Caco-2 (cell line): ENCODE results near the gene NOL8. TPM values are rescaled to one million over a fixed set of nuclear protein-coding genes. Genes with fewer than 3 reads are reported as not detected.

Experiments used
- BruUV-seq: library from RNA; stranded (reverse); fragments of 400-500 nt; replicated peaks from 2 replicates; lab custom pipeline; 2021; lab: Mats Ljungman, UMichigan
- CTCF ChIA-PET: fragments of 300-600 bp; sonication (Branson Sonifier 250); formaldehyde crosslinking; loops from one replicate; lab custom pipeline; 2022; ENCODE audit warnings: antibody characterized with exemption; lab: Charles Lee
- POLR2A ChIA-PET: fragments of 300-600 bp; sonication (Branson Sonifier 250); formaldehyde crosslinking; loops from one replicate; lab custom pipeline; 2022; ENCODE audit warnings: antibody characterized with exemption; lab: Charles Lee
- DNase-seq, 2 experiments: peaks; one replicate each; pipeline versions ENCODE4 v3.0.0 to v3.0.0-alpha.2; 2020 to 2022
- H3K27me3 ChIP-seq: replicated peaks from 2 replicates; pipeline ENCODE4 v1.6.0; 2011; ENCODE audit warnings: low read length; ENCODE audit not compliant: control insufficient read depth, insufficient read depth
- H3K36me3 ChIP-seq: 2 replicates; pipeline ENCODE4 v1.5.1; 2011; ENCODE audit warnings: low read length; ENCODE audit not compliant: control insufficient read depth, insufficient read depth
- H3K4me1 ChIP-seq: fragments of 250-450 bp; sonication (Bioruptor Pico); 2 replicates; pipeline ENCODE4 v1.5.1; 2020; ENCODE audit warnings: mild to moderate bottlenecking
- H3K4me3 ChIP-seq: 2 replicates; pipeline ENCODE4 v1.5.1; 2011; ENCODE audit warnings: low read depth, mild to moderate bottlenecking, control low read depth, low read length
- H3K9me3 ChIP-seq: fragments of 250-450 bp; sonication (Bioruptor Pico); 2 replicates; pipeline ENCODE4 v1.5.1; 2020; ENCODE audit warnings: mild to moderate bottlenecking, moderate library complexity
- H3K27ac Mint-ChIP-seq: one replicate; pipeline ENCODE4 v1.8.0; 2022; ENCODE audit warnings: mixed read lengths; ENCODE audit not compliant: unreplicated experiment
- H3K27me3 Mint-ChIP-seq: one replicate; pipeline ENCODE4 v1.8.0; 2022; ENCODE audit warnings: mixed read lengths; ENCODE audit not compliant: insufficient read depth, unreplicated experiment
- H3K36me3 Mint-ChIP-seq: one replicate; pipeline ENCODE4 v1.8.0; 2022; ENCODE audit warnings: mild to moderate bottlenecking, mixed read lengths; ENCODE audit not compliant: insufficient read depth, unreplicated experiment
- H3K4me1 Mint-ChIP-seq: one replicate; pipeline ENCODE4 v1.8.0; 2022; ENCODE audit warnings: low read depth, mixed read lengths; ENCODE audit not compliant: unreplicated experiment
- H3K4me3 Mint-ChIP-seq: one replicate; pipeline ENCODE4 v1.8.0; 2022; ENCODE audit warnings: mild to moderate bottlenecking, moderate library complexity, mixed read lengths; ENCODE audit not compliant: unreplicated experiment
- H3K9me3 Mint-ChIP-seq: one replicate; pipeline ENCODE4 v1.8.0; 2022; ENCODE audit warnings: mixed read lengths; ENCODE audit not compliant: unreplicated experiment
- intact Hi-C: fragments of 100-400 bp; cut with micrococcal nuclease; formaldehyde crosslinking; loops from one replicate; pipeline ENCODE4 v1.10.0; 2022; ENCODE audit not compliant: unreplicated experiment
- total RNA-seq: library from RNA; stranded (reverse); gene quantifications from 2 replicates; pipeline ENCODE4 v1.2.3, GENCODE V29; 2022
- TF ChIP-seq, protein P1 (sequence below), 2 experiments: fragments of 200-600 bp in 1 of 2; IDR thresholded peaks; 1 replicate in 1 of 2; 2 replicates in 1 of 2; pipeline versions ENCODE4 v1.5.1 to v1.8.0; 2011 to 2022; ENCODE audit warnings: antibody characterized with exemption in 1 of 2, control low read depth in 1 of 2, inconsistent platforms in 1 of 2, low read depth in 1 of 2, low read length in 1 of 2, mild to moderate bottlenecking in 1 of 2, moderate library complexity in 1 of 2; ENCODE audit not compliant: insufficient read depth in 1 of 2, severe bottlenecking in 1 of 2, unreplicated experiment in 1 of 2

NOL8 gene
- total RNA-seq, 1 experiment from 2014 or later, result 29.4 TPM

DNA sequence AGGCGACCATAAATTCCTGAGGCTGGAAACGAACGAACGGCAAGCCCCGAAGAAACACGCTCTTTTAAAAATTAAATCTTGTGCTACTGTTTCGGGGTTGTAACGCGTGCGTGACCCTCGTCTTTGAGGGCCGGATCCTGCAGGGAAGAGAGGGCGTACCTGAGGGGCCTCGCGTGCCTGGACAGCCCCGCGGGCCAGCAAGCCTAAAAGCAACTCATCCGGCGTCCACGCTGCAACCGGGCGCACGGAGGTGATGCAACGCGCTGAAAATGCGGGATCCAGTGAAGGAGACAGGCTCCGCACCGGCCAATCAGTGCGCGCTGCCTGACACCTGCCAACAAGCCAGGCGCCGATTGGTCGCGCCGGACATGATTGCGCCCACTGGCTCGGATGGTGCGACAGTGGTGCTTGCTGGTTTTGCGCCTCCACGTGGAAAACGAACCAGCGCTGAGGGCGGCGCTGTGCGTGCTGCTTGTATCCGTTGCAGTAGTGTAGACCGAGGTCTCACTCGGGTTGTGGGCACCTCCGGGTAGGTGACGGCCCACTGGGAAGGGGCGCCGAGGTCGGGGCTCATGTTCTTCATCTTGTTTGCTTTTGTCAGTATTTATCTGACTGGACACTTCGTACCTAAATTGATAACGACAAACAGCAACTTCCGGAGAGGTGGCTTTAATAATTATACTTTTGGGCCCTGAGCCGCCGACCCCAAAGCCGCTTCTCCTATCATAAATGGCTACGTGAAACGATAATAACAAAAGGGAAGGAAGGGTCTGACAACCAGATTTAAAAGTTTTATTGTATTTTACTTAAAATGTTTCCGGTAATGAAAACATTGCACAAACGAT lies 31.5 kb downstream of the NOL8 start, which contains the start of gene IARS1:
Gene IARS1 (minus strand): TSS at position 246 of the 845 bp plus-strand sequence. CDS start 4,278 bp downstream, outside the sequence.
- Histone ChIP-seq H3K9me3 (no peaks in the 10 kb centered on the region), H3K36me3 (no peaks in the 10 kb centered on the region), H3K4me1 (peaks cover 9% of the 10 kb centered on the region; the same call in 1 of the 2 replicates), H3K27me3 (no peaks in the 10 kb centered on the region), H3K4me3 (peak within 1 kb of the TSS; percentile 80)
- Mint-ChIP-seq H3K27ac (peak within 1 kb of the TSS; percentile 98), H3K4me1 (peaks cover 7% of the 10 kb centered on the region), H3K36me3 (peaks cover 54% of the 10 kb centered on the region), H3K27me3 (no peaks in the 10 kb centered on the region), H3K9me3 (no peaks in the 10 kb centered on the region), H3K4me3 (peak within 1 kb of the TSS; percentile 92)
- intact Hi-C loops, result no loop called here
- ChIA-PET CTCF (no interaction called here), POLR2A (no interaction called here)
- peak; percentile 96 to 97 for DNase-seq
- TF ChIP-seq, protein P1, sequence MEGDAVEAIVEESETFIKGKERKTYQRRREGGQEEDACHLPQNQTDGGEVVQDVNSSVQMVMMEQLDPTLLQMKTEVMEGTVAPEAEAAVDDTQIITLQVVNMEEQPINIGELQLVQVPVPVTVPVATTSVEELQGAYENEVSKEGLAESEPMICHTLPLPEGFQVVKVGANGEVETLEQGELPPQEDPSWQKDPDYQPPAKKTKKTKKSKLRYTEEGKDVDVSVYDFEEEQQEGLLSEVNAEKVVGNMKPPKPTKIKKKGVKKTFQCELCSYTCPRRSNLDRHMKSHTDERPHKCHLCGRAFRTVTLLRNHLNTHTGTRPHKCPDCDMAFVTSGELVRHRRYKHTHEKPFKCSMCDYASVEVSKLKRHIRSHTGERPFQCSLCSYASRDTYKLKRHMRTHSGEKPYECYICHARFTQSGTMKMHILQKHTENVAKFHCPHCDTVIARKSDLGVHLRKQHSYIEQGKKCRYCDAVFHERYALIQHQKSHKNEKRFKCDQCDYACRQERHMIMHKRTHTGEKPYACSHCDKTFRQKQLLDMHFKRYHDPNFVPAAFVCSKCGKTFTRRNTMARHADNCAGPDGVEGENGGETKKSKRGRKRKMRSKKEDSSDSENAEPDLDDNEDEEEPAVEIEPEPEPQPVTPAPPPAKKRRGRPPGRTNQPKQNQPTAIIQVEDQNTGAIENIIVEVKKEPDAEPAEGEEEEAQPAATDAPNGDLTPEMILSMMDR (IDR thresholded peaks at IDR 0.05; ENCODE audit: insufficient read depth in 1 of 2, low read depth in 1 of 2, low read length in 1 of 2, severe bottlenecking in 1 of 2, unreplicated experiment in 1 of 2), result peak in 1 of 2 experiments; percentile 39
- BruUV-seq, result TSS peak; percentile 93

DNA sequence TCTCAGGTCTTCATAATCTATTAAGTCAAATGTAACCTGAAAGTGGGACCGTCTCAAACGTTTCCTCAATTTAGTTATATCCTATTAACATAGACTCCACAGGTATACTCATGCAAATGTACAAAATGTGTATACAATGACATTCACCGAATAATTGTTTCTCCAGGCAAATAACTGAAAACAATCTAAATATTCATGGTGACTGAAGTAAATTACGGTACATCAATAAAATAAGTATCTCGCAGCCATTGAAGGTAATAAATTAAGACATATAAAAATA lies 32.1 kb downstream of the NOL8 start:
- H3K4me3 Mint-ChIP-seq, result peak overlapping the region; percentile 92
- H3K27me3 ChIP-seq, result no peaks in the 10 kb centered on the region
- no peak for DNase-seq
- POLR2A ChIA-PET, result no interaction called here
- peak overlapping the region; percentile 80 for H3K4me3 ChIP-seq
- intact Hi-C loops, result no loop called here
- BruUV-seq, result TSS peak; percentile 73
- H3K36me3 Mint-ChIP-seq, result peaks cover 57% of the 10 kb centered on the region
- no peaks in the 10 kb centered on the region for H3K36me3 ChIP-seq
- H3K4me1 ChIP-seq, result peaks cover 9% of the 10 kb centered on the region; the same call in 1 of the 2 replicates
- no peaks in the 10 kb centered on the region for H3K9me3 ChIP-seq
- H3K4me1 Mint-ChIP-seq, result peaks cover 7% of the 10 kb centered on the region
- no peaks in the 10 kb centered on the region for H3K9me3 Mint-ChIP-seq
- CTCF ChIA-PET, result no interaction called here
- peak overlapping the region; percentile 98 for H3K27ac Mint-ChIP-seq
- no peaks in the 10 kb centered on the region for H3K27me3 Mint-ChIP-seq
- TF ChIP-seq, protein P1 (IDR thresholded peaks at IDR 0.05; ENCODE audit: insufficient read depth in 1 of 2, low read depth in 1 of 2, low read length in 1 of 2, severe bottlenecking in 1 of 2, unreplicated experiment in 1 of 2), result no peak

DNA sequence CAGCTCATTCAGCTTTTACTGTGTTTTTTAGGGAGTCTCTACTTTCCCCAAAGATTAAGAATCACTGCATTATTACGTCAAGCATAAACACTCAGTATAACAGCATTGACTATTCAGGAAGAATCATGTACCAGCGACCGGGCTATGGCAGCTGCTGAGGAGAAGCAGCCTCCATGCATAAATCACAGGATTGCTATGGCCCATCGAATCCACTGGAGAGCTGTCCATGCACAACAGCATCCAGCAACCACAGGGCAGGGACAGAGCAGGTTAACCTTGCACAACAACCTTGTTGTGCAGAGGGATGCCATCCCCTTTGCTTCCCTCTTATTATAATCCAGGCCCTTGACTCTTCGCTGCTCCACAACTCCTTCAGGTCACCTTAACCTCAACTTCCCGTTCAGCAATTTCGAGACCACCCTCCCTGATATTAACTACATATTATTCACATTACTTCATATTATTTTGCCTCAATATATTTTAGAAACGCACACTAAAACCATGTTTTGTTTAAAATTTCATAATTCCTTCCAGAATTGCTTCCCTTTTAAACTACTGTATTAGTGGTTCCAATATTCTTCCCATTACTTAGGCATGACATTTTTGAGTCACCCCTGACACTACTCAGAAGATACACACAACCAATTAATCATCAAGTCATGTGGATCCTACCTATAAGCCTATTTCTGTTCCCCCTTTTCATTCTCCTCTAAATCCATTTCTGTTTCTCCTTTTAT lies 32.6 kb downstream of the NOL8 start:
- H3K36me3 Mint-ChIP-seq, result peaks cover 62% of the 10 kb centered on the region
- intact Hi-C loops, result no loop called here

More for the DNA sequence above, 32.6 kb downstream of the NOL8 start:
- ChIA-PET CTCF (no interaction called here), POLR2A (interaction anchor here (0.6 kb wide), 1 partner anchor 33 kb away, joined by 3 read pairs; the partner anchor contains the start of gene CENPP)
- Mint-ChIP-seq H3K27ac (peak overlapping the region; percentile 98), H3K27me3 (no peaks in the 10 kb centered on the region), H3K9me3 (no peaks in the 10 kb centered on the region), H3K4me1 (peaks cover 7% of the 10 kb centered on the region), H3K4me3 (peak overlapping the region; percentile 92)
- Histone ChIP-seq H3K27me3 (no peaks in the 10 kb centered on the region), H3K4me1 (peaks cover 9% of the 10 kb centered on the region; the same call in 1 of the 2 replicates), H3K4me3 (peak overlapping the region; percentile 80), H3K9me3 (no peaks in the 10 kb centered on the region), H3K36me3 (no peaks in the 10 kb centered on the region)
- TF ChIP-seq, protein P1 (IDR thresholded peaks at IDR 0.05; ENCODE audit: insufficient read depth in 1 of 2, low read depth in 1 of 2, low read length in 1 of 2, severe bottlenecking in 1 of 2, unreplicated experiment in 1 of 2), result no peak
- DNase-seq, result peak in 1 of 2 experiments; percentile 4
- BruUV-seq, result no TSS peak
